Thyroid gland (tissue), 4 donors: ENCODE measurements around the gene ADD1. TPM values are rescaled to one million over a fixed set of nuclear protein-coding genes. Genes with fewer than 3 reads are reported as not detected.

Source experiments
- DNase-seq, 2 donors: peaks; one replicate each; pipeline ENCODE4 v3.0.0-alpha.2; 2019
- H3K27ac ChIP-seq, 3 donors: fragments of 200-600 bp; sonication (generic); 1 replicate in 2 of 3; 2 replicates in 1 of 3; pipeline ENCODE4 v1.5.1; 2016 to 2019; ENCODE audit warnings: mild to moderate bottlenecking in 1 of 3, moderate library complexity in 1 of 3
- H3K27me3 ChIP-seq: fragments of 200-600 bp; sonication (generic); one replicate; pipeline ENCODE4 v1.5.1; 2019
- H3K36me3 ChIP-seq, 2 donors: fragments of 200-600 bp; sonication (generic); one replicate each; pipeline ENCODE4 v1.5.1; 2016 to 2019
- H3K4me1 ChIP-seq, 2 donors: fragments of 200-600 bp; sonication (generic); one replicate each; pipeline ENCODE4 v1.5.1; 2017 to 2019
- H3K4me3 ChIP-seq, 3 donors: fragments of 200-600 bp; sonication (generic); replicated peaks in 1 of 3; 1 replicate in 2 of 3; 2 replicates in 1 of 3; pipeline ENCODE4 v1.5.1; 2016; ENCODE audit warnings: mild to moderate bottlenecking in 1 of 3
- H3K9me3 ChIP-seq: fragments of 200-600 bp; sonication (generic); one replicate; pipeline ENCODE4 v1.5.1; 2017
- POLR2A ChIP-seq, 2 donors: fragments of 450-650 bp; IDR thresholded peaks; one replicate each; pipeline ENCODE4 v1.6.1; 2017; ENCODE audit warnings: antibody characterized with exemption in 2 of 2, mild to moderate bottlenecking in 2 of 2, moderate library complexity in 1 of 2
- WGBS, 2 donors: methylation state at CpG; one replicate each; pipeline ENCODE4 v1.1.5; 2017; 5-methylcytosine and 5-hydroxymethylcytosine counted together
- intact Hi-C: fragments of 100-400 bp; cut with DNase I; formaldehyde crosslinking; loops from one replicate; pipeline ENCODE4 v1.15.1; 2023
- total RNA-seq, 4 donors: library from RNA; depleted of rRNA; stranded (reverse); fragments of >200 nt; gene quantifications; one replicate each; pipeline ENCODE4 v1.2.3, GENCODE V29; 2016
- TF ChIP-seq, protein P1 (sequence below), 6 experiments: fragments of 200-600 bp in 3 of 6; fragments of 450-650 bp in 3 of 6; sonication (generic) in 3 of 6; IDR thresholded peaks; one replicate each; pipeline ENCODE4 v1.5.1; 2016 to 2019; ENCODE audit warnings: antibody characterized with exemption in 6 of 6, mild to moderate bottlenecking in 2 of 6, inconsistent platforms in 1 of 6, moderate library complexity in 1 of 6

Gene ADD1
- total RNA-seq, 4 donors from 2014 or later: 190 to 222 (median 194) TPM

- H3K27ac ChIP-seq: peak overlapping the region; percentile 65 to 73 (median 68)
- H3K36me3 ChIP-seq: no peaks in the 10 kb centered on the region
- peak overlapping the region in 1 of 3 donors; percentile 26 for H3K4me3 ChIP-seq
- TF ChIP-seq, protein P1, sequence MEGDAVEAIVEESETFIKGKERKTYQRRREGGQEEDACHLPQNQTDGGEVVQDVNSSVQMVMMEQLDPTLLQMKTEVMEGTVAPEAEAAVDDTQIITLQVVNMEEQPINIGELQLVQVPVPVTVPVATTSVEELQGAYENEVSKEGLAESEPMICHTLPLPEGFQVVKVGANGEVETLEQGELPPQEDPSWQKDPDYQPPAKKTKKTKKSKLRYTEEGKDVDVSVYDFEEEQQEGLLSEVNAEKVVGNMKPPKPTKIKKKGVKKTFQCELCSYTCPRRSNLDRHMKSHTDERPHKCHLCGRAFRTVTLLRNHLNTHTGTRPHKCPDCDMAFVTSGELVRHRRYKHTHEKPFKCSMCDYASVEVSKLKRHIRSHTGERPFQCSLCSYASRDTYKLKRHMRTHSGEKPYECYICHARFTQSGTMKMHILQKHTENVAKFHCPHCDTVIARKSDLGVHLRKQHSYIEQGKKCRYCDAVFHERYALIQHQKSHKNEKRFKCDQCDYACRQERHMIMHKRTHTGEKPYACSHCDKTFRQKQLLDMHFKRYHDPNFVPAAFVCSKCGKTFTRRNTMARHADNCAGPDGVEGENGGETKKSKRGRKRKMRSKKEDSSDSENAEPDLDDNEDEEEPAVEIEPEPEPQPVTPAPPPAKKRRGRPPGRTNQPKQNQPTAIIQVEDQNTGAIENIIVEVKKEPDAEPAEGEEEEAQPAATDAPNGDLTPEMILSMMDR (IDR thresholded peaks at IDR 0.05): no peak
- TF ChIP-seq POLR2A (IDR thresholded peaks at IDR 0.05): no peak
- no peaks in the 10 kb centered on the region for H3K27me3 ChIP-seq
- WGBS, 2 donors: 37 to 63% methylated on average over 16 to 19 of the region's 20 CpGs
- no peaks in the 10 kb centered on the region for H3K9me3 ChIP-seq
- intact Hi-C loops: no loop called here
- no peak for DNase-seq
- H3K4me1 ChIP-seq: peaks cover 14 to 57% of the 10 kb centered on the region in 2 donors
These were observed 30.9 kb upstream of the ADD1 start for GRCh38 chr4:2812612-2813354.

DNA sequence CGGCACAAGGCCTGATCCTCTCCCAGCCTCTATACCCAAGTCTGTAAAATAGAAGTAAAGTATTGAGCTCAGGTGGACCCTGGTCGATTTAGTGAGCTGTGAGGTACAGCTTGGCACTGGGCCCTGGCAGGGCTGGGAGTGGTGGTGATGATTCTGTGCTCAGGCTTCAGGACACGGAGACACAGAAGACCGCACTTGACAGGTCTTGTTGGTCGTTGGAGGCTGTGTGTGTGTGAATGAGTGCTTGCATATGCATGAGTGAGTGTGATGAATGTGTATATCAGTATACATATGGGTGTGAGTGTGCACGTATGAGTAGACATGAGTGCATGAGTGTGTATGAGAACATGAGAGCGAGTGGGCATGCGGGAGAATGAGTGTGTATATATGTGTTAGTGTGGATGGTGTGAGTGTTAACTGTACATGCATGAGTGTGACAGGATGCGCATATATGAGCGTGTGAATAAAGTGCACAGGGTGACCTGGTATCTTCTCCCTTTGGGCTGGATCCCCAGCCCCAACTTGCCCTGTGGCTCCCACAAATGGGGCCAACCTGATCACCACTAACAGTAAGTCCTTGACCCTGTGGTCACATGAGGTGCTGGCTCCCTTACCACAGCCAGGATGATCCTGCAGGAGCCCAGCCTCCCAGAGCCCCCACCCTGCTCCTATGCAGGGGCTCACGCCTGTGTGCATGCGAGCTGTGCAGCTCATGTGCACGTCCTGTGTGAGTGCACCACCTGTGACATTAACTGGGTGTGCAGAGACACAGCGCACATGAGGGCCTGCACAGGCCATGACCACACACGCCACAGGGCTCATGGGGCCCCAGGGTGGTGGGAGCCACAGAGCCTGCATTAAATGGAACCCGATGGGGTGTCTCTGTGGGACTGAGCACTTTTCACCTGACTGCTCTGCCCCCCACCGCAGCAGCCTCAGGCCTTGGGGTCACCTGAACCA, 29.9 kb upstream of the ADD1 start:
- no peaks in the 10 kb centered on the region for H3K36me3 ChIP-seq
- no peak for TF ChIP-seq POLR2A (IDR thresholded peaks at IDR 0.05)
- TF ChIP-seq, protein P1 (IDR thresholded peaks at IDR 0.05): no peak
- no peaks in the 10 kb centered on the region for H3K27me3 ChIP-seq
- intact Hi-C loops: no loop called here
- no peak for DNase-seq
- no peak overlapping the region for H3K27ac ChIP-seq
- WGBS, 2 donors: 76 to 78% methylated on average over 12 to 14 of the region's 17 CpGs
- H3K4me3 ChIP-seq: peak overlapping the region in 1 of 3 donors; percentile 26
- H3K9me3 ChIP-seq: no peaks in the 10 kb centered on the region
- H3K4me1 ChIP-seq: peaks cover 19 to 57% of the 10 kb centered on the region in 2 donors

GRCh38 chr4:2814627-2815270, 28.9 kb upstream of the ADD1 start:
- Histone ChIP-seq H3K4me1 (peaks cover 16 to 54% of the 10 kb centered on the region in 2 donors), H3K4me3 (no peak overlapping the region), H3K36me3 (no peaks in the 10 kb centered on the region), H3K9me3 (no peaks in the 10 kb centered on the region), H3K27ac (no peak overlapping the region), H3K27me3 (no peaks in the 10 kb centered on the region)
- WGBS, 2 donors: 71 to 88% methylated on average over 4 to 7 of the region's 7 CpGs
- no peak for DNase-seq
- TF ChIP-seq POLR2A (IDR thresholded peaks at IDR 0.05): no peak
- TF ChIP-seq, protein P1 (IDR thresholded peaks at IDR 0.05): no peak
- intact Hi-C loops: no loop called here

- Histone ChIP-seq H3K36me3 (no peaks in the 10 kb centered on the region), H3K27me3 (no peaks in the 10 kb centered on the region), H3K4me1 (peaks cover 13 to 36% of the 10 kb centered on the region in 2 donors), H3K9me3 (no peaks in the 10 kb centered on the region), H3K27ac (no peak overlapping the region), H3K4me3 (no peak overlapping the region)
- DNase-seq: no peak
- WGBS, 2 donors: 53 to 95% methylated on average over 1 of the region's 1 CpG
- no peak for TF ChIP-seq POLR2A (IDR thresholded peaks at IDR 0.05)
- TF ChIP-seq, protein P1 (IDR thresholded peaks at IDR 0.05): no peak
- intact Hi-C loops: no loop called here
These were observed 27.2 kb upstream of the ADD1 start for GRCh38 chr4:2816401-2816954.
